ENCODE measurements around the gene BPIFA1. TPM values are rescaled to one million over a fixed set of nuclear protein-coding genes. Genes with fewer than 3 reads are reported as not detected.

Gene BPIFA1
- total RNA-seq, 1 donor from 2014 or later: not detected

DNA sequence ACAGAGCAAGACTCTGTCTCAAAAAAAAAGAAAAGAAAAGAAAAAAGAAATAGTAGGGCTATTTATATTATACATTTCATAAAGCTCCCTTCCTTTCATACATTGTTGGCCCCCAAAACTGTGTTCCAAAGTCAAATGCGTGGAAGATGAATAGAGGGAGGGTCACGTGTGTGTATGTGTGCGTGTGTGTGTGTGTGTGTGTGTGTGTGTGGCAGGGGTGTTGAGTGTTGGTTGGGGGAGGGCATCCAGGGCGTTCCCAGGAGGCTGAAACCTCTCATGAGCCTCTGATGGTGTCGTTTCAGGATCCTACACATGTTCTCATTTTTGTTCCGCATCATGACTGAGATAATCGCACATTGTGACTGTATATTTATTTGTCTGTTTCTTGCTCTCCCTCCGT, 39.4 kb downstream of the BPIFA1 start:
- H3K4me1 Mint-ChIP-seq (ENCODE audit: low read depth, unreplicated experiment): peaks cover 15% of the 10 kb centered on the region
- H3K27me3 Mint-ChIP-seq (ENCODE audit: unreplicated experiment): peaks cover 7% of the 10 kb centered on the region
- DNase-seq: no peak

DNA sequence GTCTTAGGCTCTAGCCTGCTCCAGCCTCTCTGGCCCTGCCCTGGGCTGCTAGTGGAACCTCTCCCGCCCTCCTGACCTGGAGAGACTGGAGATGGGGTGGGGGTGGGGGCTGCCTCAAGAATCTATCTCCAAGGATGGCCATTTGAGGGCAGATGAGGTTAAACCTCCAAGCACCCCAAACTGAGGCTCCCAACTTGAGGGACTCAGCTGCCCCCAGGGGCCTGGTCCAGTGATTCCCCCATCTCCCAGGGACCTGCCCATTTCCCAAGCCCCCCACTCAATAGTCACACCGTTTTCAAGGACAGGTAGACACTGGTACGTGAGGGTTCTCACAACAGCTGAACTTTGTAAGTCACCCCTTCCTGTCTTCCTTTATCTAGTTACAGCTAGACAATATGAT, 40.1 kb downstream of the BPIFA1 start:
- DNase-seq: no peak
- H3K27ac Mint-ChIP-seq (ENCODE audit: unreplicated experiment): no peak overlapping the region

More for the DNA sequence above, 39.4 kb downstream of the BPIFA1 start:
- no peak overlapping the region for H3K4me3 Mint-ChIP-seq (ENCODE audit: unreplicated experiment)
- no peak overlapping the region for H3K27ac Mint-ChIP-seq (ENCODE audit: unreplicated experiment)
- no peaks in the 10 kb centered on the region for H3K36me3 Mint-ChIP-seq (ENCODE audit: unreplicated experiment)
- TF ChIP-seq, protein P1, sequence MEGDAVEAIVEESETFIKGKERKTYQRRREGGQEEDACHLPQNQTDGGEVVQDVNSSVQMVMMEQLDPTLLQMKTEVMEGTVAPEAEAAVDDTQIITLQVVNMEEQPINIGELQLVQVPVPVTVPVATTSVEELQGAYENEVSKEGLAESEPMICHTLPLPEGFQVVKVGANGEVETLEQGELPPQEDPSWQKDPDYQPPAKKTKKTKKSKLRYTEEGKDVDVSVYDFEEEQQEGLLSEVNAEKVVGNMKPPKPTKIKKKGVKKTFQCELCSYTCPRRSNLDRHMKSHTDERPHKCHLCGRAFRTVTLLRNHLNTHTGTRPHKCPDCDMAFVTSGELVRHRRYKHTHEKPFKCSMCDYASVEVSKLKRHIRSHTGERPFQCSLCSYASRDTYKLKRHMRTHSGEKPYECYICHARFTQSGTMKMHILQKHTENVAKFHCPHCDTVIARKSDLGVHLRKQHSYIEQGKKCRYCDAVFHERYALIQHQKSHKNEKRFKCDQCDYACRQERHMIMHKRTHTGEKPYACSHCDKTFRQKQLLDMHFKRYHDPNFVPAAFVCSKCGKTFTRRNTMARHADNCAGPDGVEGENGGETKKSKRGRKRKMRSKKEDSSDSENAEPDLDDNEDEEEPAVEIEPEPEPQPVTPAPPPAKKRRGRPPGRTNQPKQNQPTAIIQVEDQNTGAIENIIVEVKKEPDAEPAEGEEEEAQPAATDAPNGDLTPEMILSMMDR (IDR thresholded peaks at IDR 0.05; ENCODE audit: partially characterized antibody, unreplicated experiment): no peak
- peaks cover 3% of the 10 kb centered on the region for H3K9me3 Mint-ChIP-seq (ENCODE audit: unreplicated experiment)

DNA sequence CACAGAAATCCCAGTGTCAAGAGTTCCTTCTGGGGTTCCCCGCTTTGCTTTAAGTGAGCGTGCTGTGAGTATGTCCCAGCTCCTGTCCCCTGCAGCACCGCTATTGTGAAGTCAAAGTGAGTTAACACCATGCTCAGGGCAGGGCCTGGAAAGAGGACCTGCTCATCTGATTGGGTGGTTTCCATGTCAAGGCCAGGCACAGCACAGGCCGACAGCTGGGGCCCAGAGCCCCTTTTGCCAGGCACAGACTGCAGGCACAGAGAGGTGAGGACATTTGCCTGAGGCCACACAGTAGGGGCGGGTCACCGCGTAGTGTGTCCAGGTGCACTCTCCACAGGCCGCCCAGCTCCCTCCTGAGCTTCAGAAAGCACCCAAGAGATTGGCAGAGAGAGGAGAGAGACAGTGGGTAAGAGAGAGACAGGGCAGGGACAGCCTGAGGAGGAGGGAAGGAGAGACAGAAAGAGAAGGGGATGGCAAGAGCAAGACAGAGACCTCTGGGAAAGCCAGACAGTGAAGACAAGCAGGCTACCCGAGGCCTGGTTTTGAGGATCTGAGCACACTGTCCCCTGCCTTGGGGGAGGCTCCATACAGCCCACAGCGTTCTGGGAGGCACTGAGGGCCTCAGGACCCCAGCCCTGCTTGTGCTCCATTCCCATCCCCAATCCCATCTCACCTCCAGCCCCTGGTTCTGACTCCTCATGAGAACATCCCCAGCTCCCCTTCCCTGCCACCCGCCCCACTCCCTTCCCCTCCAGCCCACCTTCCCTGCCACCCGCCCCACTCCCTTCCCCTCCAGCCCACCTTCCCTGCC, 40.7 kb downstream of the BPIFA1 start:
- no peaks in the 10 kb centered on the region for H3K36me3 Mint-ChIP-seq (ENCODE audit: unreplicated experiment)
- no peak overlapping the region for H3K27ac Mint-ChIP-seq (ENCODE audit: unreplicated experiment)
- peaks cover 7% of the 10 kb centered on the region for H3K27me3 Mint-ChIP-seq (ENCODE audit: unreplicated experiment)
- H3K4me3 Mint-ChIP-seq (ENCODE audit: unreplicated experiment): peak overlapping the region; percentile 30
- DNase-seq: no peak
- H3K9me3 Mint-ChIP-seq (ENCODE audit: unreplicated experiment): peaks cover 3% of the 10 kb centered on the region
- H3K4me1 Mint-ChIP-seq (ENCODE audit: low read depth, unreplicated experiment): peaks cover 17% of the 10 kb centered on the region
- TF ChIP-seq, protein P1 (IDR thresholded peaks at IDR 0.05; ENCODE audit: partially characterized antibody, unreplicated experiment): no peak

More for the DNA sequence above, 40.1 kb downstream of the BPIFA1 start:
- Mint-ChIP-seq H3K27me3 (ENCODE audit: unreplicated experiment) (peaks cover 7% of the 10 kb centered on the region), H3K4me1 (ENCODE audit: low read depth, unreplicated experiment) (peaks cover 17% of the 10 kb centered on the region), H3K4me3 (ENCODE audit: unreplicated experiment) (no peak overlapping the region), H3K36me3 (ENCODE audit: unreplicated experiment) (no peaks in the 10 kb centered on the region), H3K9me3 (ENCODE audit: unreplicated experiment) (peaks cover 3% of the 10 kb centered on the region)
- TF ChIP-seq, protein P1 (IDR thresholded peaks at IDR 0.05; ENCODE audit: partially characterized antibody, unreplicated experiment): no peak

DNA sequence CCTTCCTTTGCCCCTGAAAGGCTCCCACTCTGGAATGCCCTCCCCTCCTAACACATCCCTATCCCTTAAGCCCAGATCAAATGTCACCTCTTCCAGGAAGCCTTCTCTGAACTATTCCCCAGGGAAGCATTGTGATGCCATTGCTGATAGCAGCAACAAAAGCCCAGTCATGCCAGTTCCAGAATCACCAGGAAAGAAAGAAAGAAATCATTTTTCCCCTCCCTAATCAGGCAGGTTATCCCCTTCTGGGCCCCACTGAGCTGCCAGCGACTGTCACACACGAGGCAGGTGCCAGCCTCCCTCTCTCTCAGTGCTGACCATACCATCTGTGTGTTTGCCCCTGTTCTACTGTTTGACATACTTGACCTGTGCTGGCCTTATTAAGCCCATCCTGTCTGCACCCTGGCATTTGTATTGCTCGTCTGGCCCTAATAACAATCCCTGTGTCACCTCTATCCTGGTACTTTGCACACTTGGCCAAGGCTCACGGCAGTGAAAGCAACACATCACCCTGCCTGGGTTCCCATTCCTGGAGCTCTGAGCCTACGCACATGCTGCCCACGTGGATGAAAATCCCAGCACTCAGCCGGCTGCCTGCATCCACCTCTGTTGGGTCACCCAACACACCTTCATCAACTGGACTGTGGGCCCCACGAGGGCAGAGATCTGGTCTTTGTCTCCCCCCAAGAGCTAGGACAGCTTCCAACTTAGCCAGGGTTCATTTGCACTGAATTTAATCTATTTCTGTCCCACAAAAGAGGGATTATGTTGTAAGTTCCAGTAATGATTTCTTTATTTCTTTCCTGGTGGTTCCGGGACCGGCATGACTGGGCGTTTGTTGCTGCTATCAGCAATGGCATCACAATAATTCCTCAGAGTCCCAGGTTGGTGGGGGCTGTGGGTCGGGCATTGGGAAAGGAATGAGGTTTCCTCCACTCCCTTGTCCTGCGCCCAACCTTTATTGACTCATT, 42.0 kb downstream of the BPIFA1 start:
- no peak overlapping the region for H3K27ac Mint-ChIP-seq (ENCODE audit: unreplicated experiment)
- no peak for DNase-seq
- peaks cover 17% of the 10 kb centered on the region for H3K4me1 Mint-ChIP-seq (ENCODE audit: low read depth, unreplicated experiment)
- no peaks in the 10 kb centered on the region for H3K36me3 Mint-ChIP-seq (ENCODE audit: unreplicated experiment)
- TF ChIP-seq, protein P1 (IDR thresholded peaks at IDR 0.05; ENCODE audit: partially characterized antibody, unreplicated experiment): no peak
- peaks cover 7% of the 10 kb centered on the region for H3K27me3 Mint-ChIP-seq (ENCODE audit: unreplicated experiment)
- no peak overlapping the region for H3K4me3 Mint-ChIP-seq (ENCODE audit: unreplicated experiment)
- H3K9me3 Mint-ChIP-seq (ENCODE audit: unreplicated experiment): peaks cover 4% of the 10 kb centered on the region

Measured in glutamatergic neuron (in vitro differentiated cells).